ENCODE measurements around the gene DEDD2.

DNA sequence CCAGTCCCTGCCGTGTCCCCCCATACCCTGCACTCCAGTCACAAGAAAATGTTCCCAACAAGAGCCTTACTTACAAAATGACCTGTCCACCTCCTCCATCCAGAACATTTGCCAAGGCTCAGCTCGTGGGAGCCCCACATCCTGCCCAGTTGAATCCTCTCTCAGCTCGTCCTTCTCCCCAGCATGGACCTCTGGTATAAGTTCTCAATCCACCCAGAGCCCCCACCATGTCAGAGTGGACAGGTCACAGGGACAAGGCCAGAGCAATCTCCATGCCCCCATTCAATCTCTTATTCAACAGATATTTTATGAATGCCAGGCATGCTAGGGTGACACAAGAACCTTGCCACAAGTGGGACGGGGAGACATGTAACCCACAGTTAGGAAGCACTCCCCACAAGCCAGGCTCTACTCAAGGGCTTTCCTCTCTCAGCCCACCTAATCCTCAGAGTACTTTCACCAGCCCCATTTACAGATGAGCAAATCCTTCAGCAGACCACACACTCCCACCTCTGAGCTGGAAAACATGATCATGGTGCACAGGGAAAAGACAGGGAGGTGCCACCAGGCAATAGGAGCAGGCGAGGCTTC lies 15.1 kb downstream of the DEDD2 start:
- TF ChIP-seq, protein P1, sequence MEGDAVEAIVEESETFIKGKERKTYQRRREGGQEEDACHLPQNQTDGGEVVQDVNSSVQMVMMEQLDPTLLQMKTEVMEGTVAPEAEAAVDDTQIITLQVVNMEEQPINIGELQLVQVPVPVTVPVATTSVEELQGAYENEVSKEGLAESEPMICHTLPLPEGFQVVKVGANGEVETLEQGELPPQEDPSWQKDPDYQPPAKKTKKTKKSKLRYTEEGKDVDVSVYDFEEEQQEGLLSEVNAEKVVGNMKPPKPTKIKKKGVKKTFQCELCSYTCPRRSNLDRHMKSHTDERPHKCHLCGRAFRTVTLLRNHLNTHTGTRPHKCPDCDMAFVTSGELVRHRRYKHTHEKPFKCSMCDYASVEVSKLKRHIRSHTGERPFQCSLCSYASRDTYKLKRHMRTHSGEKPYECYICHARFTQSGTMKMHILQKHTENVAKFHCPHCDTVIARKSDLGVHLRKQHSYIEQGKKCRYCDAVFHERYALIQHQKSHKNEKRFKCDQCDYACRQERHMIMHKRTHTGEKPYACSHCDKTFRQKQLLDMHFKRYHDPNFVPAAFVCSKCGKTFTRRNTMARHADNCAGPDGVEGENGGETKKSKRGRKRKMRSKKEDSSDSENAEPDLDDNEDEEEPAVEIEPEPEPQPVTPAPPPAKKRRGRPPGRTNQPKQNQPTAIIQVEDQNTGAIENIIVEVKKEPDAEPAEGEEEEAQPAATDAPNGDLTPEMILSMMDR (conservative IDR thresholded peaks at IDR 0.05; ENCODE audit: low read length), result no peak
- TF ChIP-seq EZH2phosphoT487 (IDR thresholded peaks at IDR 0.05; ENCODE audit: borderline replicate concordance), result no peak

All from Loucy (cell line).